Measurements from ENCODE around the gene DNAI7. TPM values are rescaled to one million over a fixed set of nuclear protein-coding genes. Genes with fewer than 3 reads are reported as not detected.

Gene DNAI7
- total and polyA plus RNA-seq, 4 donors: 5.0 to 9.8 (median 5.7) TPM

DNA sequence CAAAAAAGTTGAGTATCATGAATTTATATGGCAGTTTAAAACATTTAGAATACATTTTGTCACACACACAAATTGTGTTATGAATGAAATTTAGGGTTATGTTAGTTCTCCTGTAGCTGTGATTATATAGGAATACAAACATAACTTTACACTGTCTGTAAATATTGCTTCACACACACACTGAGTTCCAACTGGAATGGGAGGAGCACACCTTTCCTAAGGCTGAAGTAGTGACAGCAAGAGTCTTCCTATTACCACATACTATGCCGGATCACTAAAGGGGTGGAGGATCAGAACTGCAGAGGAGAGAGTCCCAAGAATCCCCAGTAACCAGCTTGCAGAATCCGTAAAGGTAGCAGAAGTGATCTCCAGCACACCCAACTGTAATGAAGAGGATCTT lies 63.7 kb downstream of the DNAI7 start:
- H3K4me3 ChIP-seq (ENCODE audit: low read depth, low read length): no peak overlapping the region
- DNase-seq (ENCODE audit: low read depth in 4 of 6, low spot score in 6 of 6): no peak
- WGBS (ENCODE audit: insufficient coverage): no CpG with 5 or more reads among the region's 2 CpGs

DNA sequence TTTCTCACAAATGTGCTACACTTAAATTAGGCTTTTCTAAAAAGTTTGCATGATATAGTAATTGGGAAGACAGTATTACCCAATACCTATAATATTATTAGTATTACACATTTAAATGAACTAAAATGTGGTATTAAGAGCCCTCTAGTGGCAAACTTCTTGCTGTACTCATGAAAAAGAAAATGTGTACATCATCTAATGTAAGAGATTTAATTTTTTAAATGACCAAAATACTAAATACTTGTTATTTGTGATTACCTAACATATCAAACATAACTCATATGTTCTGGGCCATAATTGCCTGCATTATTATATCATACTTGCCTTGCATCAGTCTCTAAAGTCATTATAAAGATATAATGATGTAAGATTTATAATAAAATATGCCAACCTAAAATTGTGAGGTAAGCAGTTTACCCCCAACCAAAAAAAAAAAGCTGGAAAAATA lies 64.2 kb downstream of the DNAI7 start:
- no peaks in the 10 kb centered on the region for H3K9me3 ChIP-seq (ENCODE audit: control insufficient read depth, insufficient read depth, low read length)
- H3K27ac ChIP-seq (ENCODE audit: low read depth, low read length): no peak overlapping the region
- H3K27me3 ChIP-seq (ENCODE audit: control insufficient read depth, insufficient read depth, low read length): no peaks in the 10 kb centered on the region
- H3K36me3 ChIP-seq (ENCODE audit: control insufficient read depth, insufficient read depth, low read length): no peaks in the 10 kb centered on the region
- peak in 5 of 6 donors; percentile 18 to 82 (median 29) for DNase-seq (ENCODE audit: low read depth in 4 of 6, low spot score in 6 of 6)
- no peak overlapping the region for H3K4me3 ChIP-seq (ENCODE audit: low read depth, low read length)
- H3K4me1 ChIP-seq (ENCODE audit: control insufficient read depth, insufficient read depth, low read length): no peaks in the 10 kb centered on the region

More for the DNA sequence above, 63.7 kb downstream of the DNAI7 start:
- no peaks in the 10 kb centered on the region for H3K4me1 ChIP-seq (ENCODE audit: control insufficient read depth, insufficient read depth, low read length)
- H3K36me3 ChIP-seq (ENCODE audit: control insufficient read depth, insufficient read depth, low read length): no peaks in the 10 kb centered on the region
- no peak overlapping the region for H3K27ac ChIP-seq (ENCODE audit: low read depth, low read length)
- H3K27me3 ChIP-seq (ENCODE audit: control insufficient read depth, insufficient read depth, low read length): no peaks in the 10 kb centered on the region
- H3K9me3 ChIP-seq (ENCODE audit: control insufficient read depth, insufficient read depth, low read length): no peaks in the 10 kb centered on the region

DNA sequence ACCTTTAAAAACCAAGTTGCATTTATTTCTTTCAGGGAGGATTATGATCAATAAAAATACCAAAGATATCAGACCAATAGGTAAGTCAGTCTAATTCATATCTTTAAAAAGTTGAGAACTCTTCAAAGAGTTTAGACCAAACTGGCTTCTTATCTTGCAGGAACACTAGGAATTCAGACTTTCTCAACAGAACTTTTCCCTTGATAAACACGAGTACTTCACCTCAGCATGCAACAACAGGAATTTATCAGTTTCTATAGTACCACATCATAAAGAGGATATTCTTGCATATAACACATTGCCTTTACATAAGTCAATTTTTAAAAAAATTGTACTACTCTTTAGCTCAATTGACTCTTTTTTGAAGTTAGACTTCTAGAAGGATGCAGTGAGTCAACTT lies 68.2 kb downstream of the DNAI7 start:
- 78% methylated on average over 1 of the region's 1 CpG for WGBS (ENCODE audit: insufficient coverage)
- Histone ChIP-seq H3K36me3 (ENCODE audit: control insufficient read depth, insufficient read depth, low read length) (no peaks in the 10 kb centered on the region), H3K27ac (ENCODE audit: low read depth, low read length) (no peak overlapping the region), H3K9me3 (ENCODE audit: control insufficient read depth, insufficient read depth, low read length) (no peaks in the 10 kb centered on the region), H3K27me3 (ENCODE audit: control insufficient read depth, insufficient read depth, low read length) (no peaks in the 10 kb centered on the region), H3K4me1 (ENCODE audit: control insufficient read depth, insufficient read depth, low read length) (no peaks in the 10 kb centered on the region), H3K4me3 (ENCODE audit: low read depth, low read length) (no peak overlapping the region)
- no peak for DNase-seq (ENCODE audit: low read depth in 4 of 6, low spot score in 6 of 6)

DNA sequence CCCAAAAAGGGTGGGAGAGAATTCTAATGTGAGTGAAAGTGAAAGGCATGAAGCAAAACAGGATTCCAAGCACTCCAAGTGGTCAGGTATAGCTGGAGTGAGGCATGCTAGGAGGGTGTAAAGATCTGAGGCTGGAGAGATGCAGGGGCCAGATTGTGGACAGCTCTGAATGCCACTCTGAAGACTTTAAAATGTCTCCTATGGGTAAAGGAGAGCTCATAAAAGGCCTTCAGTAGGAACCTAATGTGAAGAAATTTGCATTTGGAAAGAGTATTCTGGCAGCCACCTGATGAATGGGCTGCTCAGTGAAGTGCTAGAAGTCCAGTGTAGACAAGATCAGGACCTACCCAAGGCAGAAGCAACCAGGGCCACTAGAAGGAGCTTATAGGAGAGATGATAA lies 68.9 kb downstream of the DNAI7 start:
- H3K4me1 ChIP-seq (ENCODE audit: control insufficient read depth, insufficient read depth, low read length): no peaks in the 10 kb centered on the region
- no peaks in the 10 kb centered on the region for H3K9me3 ChIP-seq (ENCODE audit: control insufficient read depth, insufficient read depth, low read length)
- no peaks in the 10 kb centered on the region for H3K27me3 ChIP-seq (ENCODE audit: control insufficient read depth, insufficient read depth, low read length)
- H3K36me3 ChIP-seq (ENCODE audit: control insufficient read depth, insufficient read depth, low read length): no peaks in the 10 kb centered on the region
- no peak overlapping the region for H3K4me3 ChIP-seq (ENCODE audit: low read depth, low read length)
- no peak overlapping the region for H3K27ac ChIP-seq (ENCODE audit: low read depth, low read length)
- DNase-seq (ENCODE audit: low read depth in 4 of 6, low spot score in 6 of 6): no peak

GRCh38 chr12:25124493-25124892 lies 70.5 kb downstream of the DNAI7 start:
- peaks cover 2% of the 10 kb centered on the region for H3K36me3 ChIP-seq (ENCODE audit: control insufficient read depth, insufficient read depth, low read length)
- no peak for DNase-seq (ENCODE audit: low read depth in 4 of 6, low spot score in 6 of 6)
- H3K4me3 ChIP-seq (ENCODE audit: low read depth, low read length): no peak overlapping the region
- H3K9me3 ChIP-seq (ENCODE audit: control insufficient read depth, insufficient read depth, low read length): no peaks in the 10 kb centered on the region
- no peaks in the 10 kb centered on the region for H3K27me3 ChIP-seq (ENCODE audit: control insufficient read depth, insufficient read depth, low read length)
- H3K4me1 ChIP-seq (ENCODE audit: control insufficient read depth, insufficient read depth, low read length): no peaks in the 10 kb centered on the region
- H3K27ac ChIP-seq (ENCODE audit: low read depth, low read length): no peak overlapping the region

DNA sequence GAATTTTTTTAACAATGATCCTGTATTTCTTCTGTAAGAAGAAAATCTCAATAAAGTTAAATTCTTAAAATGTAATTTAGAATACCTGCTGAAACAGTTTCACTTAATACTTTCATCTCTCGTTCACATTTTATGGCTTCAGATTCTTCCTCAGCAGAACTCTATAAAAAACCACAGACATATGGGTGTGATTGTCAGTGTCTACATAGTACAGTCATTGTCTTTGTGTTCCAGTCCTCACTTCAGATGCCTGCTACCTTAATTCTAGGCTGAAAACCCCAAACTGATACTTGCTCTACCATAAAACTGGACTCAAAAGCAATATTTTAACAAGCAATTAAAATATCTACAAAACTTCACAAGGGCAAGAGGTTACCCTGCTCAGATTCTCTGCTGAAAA lies 71.8 kb downstream of the DNAI7 start:
- Histone ChIP-seq H3K27ac (ENCODE audit: low read depth, low read length) (no peak overlapping the region), H3K4me3 (ENCODE audit: low read depth, low read length) (no peak overlapping the region), H3K27me3 (ENCODE audit: control insufficient read depth, insufficient read depth, low read length) (no peaks in the 10 kb centered on the region), H3K36me3 (ENCODE audit: control insufficient read depth, insufficient read depth, low read length) (peaks cover 2% of the 10 kb centered on the region), H3K4me1 (ENCODE audit: control insufficient read depth, insufficient read depth, low read length) (no peaks in the 10 kb centered on the region), H3K9me3 (ENCODE audit: control insufficient read depth, insufficient read depth, low read length) (no peaks in the 10 kb centered on the region)
- DNase-seq (ENCODE audit: low read depth in 4 of 6, low spot score in 6 of 6): no peak
- no CpG with 5 or more reads among the region's 1 CpG for WGBS (ENCODE audit: insufficient coverage)

GRCh38 chr12:25121916-25122315 lies 73.0 kb downstream of the DNAI7 start:
- DNase-seq (ENCODE audit: low read depth in 4 of 6, low spot score in 6 of 6): no peak
- Histone ChIP-seq H3K27me3 (ENCODE audit: control insufficient read depth, insufficient read depth, low read length) (no peaks in the 10 kb centered on the region), H3K4me3 (ENCODE audit: low read depth, low read length) (no peak overlapping the region), H3K27ac (ENCODE audit: low read depth, low read length) (no peak overlapping the region), H3K9me3 (ENCODE audit: control insufficient read depth, insufficient read depth, low read length) (no peaks in the 10 kb centered on the region), H3K36me3 (ENCODE audit: control insufficient read depth, insufficient read depth, low read length) (peaks cover 2% of the 10 kb centered on the region), H3K4me1 (ENCODE audit: control insufficient read depth, insufficient read depth, low read length) (no peaks in the 10 kb centered on the region)
- no CpG with 5 or more reads among the region's 3 CpGs for WGBS (ENCODE audit: insufficient coverage)

DNA sequence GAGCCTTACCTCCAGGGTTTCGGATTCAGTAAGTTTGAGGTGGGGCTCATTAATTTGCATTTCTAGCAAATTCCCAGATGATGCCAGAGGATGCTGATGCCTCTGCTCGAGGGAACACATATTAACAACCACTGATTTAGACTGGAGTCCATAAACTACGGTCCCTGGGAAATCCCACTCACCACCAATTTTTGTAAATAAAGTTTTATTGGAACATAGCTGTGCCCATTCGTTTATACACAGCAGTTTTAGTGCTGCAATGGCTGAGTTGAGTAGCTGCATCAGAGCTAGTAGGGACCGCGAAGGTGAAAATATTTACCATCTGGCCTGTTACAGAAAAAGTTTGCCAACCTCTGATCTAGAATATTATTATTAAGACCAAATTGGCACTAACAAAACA lies 73.8 kb downstream of the DNAI7 start:
- Histone ChIP-seq H3K36me3 (ENCODE audit: control insufficient read depth, insufficient read depth, low read length) (peaks cover 2% of the 10 kb centered on the region), H3K4me1 (ENCODE audit: control insufficient read depth, insufficient read depth, low read length) (no peaks in the 10 kb centered on the region), H3K9me3 (ENCODE audit: control insufficient read depth, insufficient read depth, low read length) (no peaks in the 10 kb centered on the region), H3K27me3 (ENCODE audit: control insufficient read depth, insufficient read depth, low read length) (no peaks in the 10 kb centered on the region), H3K4me3 (ENCODE audit: low read depth, low read length) (no peak overlapping the region), H3K27ac (ENCODE audit: low read depth, low read length) (no peak overlapping the region)
- no peak for DNase-seq (ENCODE audit: low read depth in 4 of 6, low spot score in 6 of 6)
- 67% methylated on average over 1 of the region's 6 CpGs for WGBS (ENCODE audit: insufficient coverage)

DNA sequence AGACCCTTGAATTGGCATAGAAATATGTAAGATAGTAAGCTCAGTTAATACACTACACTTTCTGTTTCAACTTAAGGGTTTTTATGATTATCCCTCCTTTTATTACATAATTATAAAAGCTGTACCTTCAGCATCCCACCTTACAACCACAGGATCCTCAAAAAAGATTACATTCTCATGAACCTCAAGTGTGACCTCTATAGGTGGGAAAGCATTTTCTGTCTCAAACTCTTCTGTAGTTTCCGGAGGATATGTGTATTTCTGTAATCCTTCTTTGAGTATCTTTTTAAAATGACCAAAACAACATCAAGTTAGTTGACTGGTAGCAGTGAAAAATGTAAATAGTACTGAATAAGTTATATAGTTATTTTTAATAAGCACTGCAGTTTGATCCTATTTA lies 75.9 kb downstream of the DNAI7 start:
- H3K27ac ChIP-seq (ENCODE audit: low read depth, low read length): no peak overlapping the region
- no peaks in the 10 kb centered on the region for H3K9me3 ChIP-seq (ENCODE audit: control insufficient read depth, insufficient read depth, low read length)
- WGBS (ENCODE audit: insufficient coverage): no CpG with 5 or more reads among the region's 1 CpG
- H3K4me3 ChIP-seq (ENCODE audit: low read depth, low read length): no peak overlapping the region
- peak in 1 of 6 donors; percentile 21 for DNase-seq (ENCODE audit: low read depth in 4 of 6, low spot score in 6 of 6)
- H3K36me3 ChIP-seq (ENCODE audit: control insufficient read depth, insufficient read depth, low read length): peaks cover 2% of the 10 kb centered on the region
- H3K4me1 ChIP-seq (ENCODE audit: control insufficient read depth, insufficient read depth, low read length): no peaks in the 10 kb centered on the region
- H3K27me3 ChIP-seq (ENCODE audit: control insufficient read depth, insufficient read depth, low read length): no peaks in the 10 kb centered on the region

DNA sequence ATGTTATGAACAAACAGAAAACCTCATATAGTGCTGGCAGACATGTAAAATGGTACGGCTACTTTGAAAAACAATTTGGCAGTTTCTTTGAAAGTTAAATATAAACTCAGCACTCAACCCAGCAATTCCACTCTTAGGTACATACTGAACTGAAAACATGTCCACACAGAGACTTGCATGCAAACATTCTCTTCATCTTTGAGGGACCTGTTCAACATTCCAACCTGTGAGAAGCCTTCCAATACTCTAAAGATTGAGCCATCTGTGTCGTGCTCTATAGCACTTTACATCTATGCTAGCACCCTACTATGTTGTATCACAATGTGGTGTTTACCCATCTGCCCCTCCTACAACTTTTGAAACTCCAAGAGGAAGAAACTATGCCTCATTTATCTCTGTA lies 79.3 kb downstream of the DNAI7 start:
- no peak overlapping the region for H3K27ac ChIP-seq (ENCODE audit: low read depth, low read length)
- H3K9me3 ChIP-seq (ENCODE audit: control insufficient read depth, insufficient read depth, low read length): no peaks in the 10 kb centered on the region
- H3K36me3 ChIP-seq (ENCODE audit: control insufficient read depth, insufficient read depth, low read length): peaks cover 2% of the 10 kb centered on the region
- no peak overlapping the region for H3K4me3 ChIP-seq (ENCODE audit: low read depth, low read length)
- no CpG with 5 or more reads among the region's 2 CpGs for WGBS (ENCODE audit: insufficient coverage)
- H3K4me1 ChIP-seq (ENCODE audit: control insufficient read depth, insufficient read depth, low read length): no peaks in the 10 kb centered on the region
- H3K27me3 ChIP-seq (ENCODE audit: control insufficient read depth, insufficient read depth, low read length): no peaks in the 10 kb centered on the region
- DNase-seq (ENCODE audit: low read depth in 4 of 6, low spot score in 6 of 6): no peak

Measured in spinal cord (tissue), 10 donors.